AG04449 (cell line): Measurements from ENCODE around the gene CASP8AP2.
"Not testable (repeated sequence)": the region's sequence is repeated elsewhere in the genome, so short reads cannot be mapped to it uniquely, and the experiment has no call there.

Experiments used
- CTCF ChIA-PET: fragments of 350-600 bp; formaldehyde crosslinking; extraction: SDS; loops from one replicate; lab custom pipeline; 2021; ENCODE audit warnings: antibody characterized with exemption; lab: Yijun Ruan, JAX
- POLR2A ChIA-PET: fragments of 400-600, 350-600 bp; formaldehyde crosslinking; extraction: SDS; loops from one replicate; lab custom pipeline; 2020; ENCODE audit warnings: antibody characterized with exemption, inconsistent platforms; lab: Yijun Ruan, JAX
- DNase-seq: peaks from one replicate; pipeline ENCODE4 v3.0.0-alpha.2; 2010; ENCODE audit warnings: low read depth, low spot score
- H3K4me3 ChIP-seq: 2 replicates; pipeline ENCODE4 v1.5.1; 2011; ENCODE audit warnings: low read depth, mild to moderate bottlenecking, control low read depth, low read length
- TF ChIP-seq, protein P1 (sequence below): IDR thresholded peaks from one replicate; pipeline ENCODE4 v1.5.1; 2011; ENCODE audit warnings: mild to moderate bottlenecking, moderate library complexity, low read length, control low read depth, inconsistent platforms; ENCODE audit not compliant: insufficient read depth; ENCODE audit errors: missing control alignments

The CASP8AP2 gene

DNA sequence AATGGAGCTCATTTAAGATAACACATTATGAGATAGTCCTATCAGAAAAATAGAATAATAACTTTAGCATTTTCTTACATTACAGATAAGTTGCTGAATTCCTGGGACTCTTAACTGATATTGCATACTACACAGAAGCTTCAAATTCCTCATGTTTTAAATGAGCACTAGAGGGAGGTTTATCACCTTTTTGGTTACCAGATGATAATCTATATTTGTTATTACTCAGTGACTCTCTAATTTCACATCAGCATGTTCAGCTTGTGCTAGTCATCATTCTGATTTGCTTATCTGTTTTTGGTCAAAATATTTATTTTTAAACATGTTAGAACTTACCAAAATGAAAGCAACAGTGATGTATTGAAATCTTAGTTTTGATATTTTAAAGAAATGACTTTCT is 44.0 kb downstream of the CASP8AP2 start:
- TF ChIP-seq, protein P1, sequence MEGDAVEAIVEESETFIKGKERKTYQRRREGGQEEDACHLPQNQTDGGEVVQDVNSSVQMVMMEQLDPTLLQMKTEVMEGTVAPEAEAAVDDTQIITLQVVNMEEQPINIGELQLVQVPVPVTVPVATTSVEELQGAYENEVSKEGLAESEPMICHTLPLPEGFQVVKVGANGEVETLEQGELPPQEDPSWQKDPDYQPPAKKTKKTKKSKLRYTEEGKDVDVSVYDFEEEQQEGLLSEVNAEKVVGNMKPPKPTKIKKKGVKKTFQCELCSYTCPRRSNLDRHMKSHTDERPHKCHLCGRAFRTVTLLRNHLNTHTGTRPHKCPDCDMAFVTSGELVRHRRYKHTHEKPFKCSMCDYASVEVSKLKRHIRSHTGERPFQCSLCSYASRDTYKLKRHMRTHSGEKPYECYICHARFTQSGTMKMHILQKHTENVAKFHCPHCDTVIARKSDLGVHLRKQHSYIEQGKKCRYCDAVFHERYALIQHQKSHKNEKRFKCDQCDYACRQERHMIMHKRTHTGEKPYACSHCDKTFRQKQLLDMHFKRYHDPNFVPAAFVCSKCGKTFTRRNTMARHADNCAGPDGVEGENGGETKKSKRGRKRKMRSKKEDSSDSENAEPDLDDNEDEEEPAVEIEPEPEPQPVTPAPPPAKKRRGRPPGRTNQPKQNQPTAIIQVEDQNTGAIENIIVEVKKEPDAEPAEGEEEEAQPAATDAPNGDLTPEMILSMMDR, result no peak
- DNase-seq, result no peak
- no peak overlapping the region for H3K4me3 ChIP-seq
- POLR2A ChIA-PET, result no interaction called here
- CTCF ChIA-PET, result no interaction called here

DNA sequence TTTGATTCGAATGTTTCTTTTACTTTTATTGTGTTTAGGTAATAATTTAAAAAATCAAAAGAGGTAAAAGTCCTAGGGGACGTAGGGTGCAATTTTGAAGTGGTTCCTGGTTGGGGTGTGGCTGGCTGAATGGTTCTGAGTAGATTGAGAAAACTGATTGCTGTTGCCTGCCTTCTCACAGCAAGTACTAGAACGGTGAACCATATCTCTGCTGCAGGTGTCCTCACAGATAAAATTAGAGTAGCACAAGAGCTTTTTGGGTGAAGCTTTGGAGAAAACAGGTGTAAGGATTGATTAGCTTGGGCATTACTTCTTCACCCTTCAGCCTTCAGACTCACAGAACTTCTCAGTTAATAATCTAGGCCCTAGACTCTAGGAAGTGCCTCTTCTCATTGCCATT is 44.8 kb downstream of the CASP8AP2 start:
- DNase-seq, result no peak
- TF ChIP-seq, protein P1, result no peak
- no peak overlapping the region for H3K4me3 ChIP-seq
- POLR2A ChIA-PET, result no interaction called here
- CTCF ChIA-PET, result no interaction called here

DNA sequence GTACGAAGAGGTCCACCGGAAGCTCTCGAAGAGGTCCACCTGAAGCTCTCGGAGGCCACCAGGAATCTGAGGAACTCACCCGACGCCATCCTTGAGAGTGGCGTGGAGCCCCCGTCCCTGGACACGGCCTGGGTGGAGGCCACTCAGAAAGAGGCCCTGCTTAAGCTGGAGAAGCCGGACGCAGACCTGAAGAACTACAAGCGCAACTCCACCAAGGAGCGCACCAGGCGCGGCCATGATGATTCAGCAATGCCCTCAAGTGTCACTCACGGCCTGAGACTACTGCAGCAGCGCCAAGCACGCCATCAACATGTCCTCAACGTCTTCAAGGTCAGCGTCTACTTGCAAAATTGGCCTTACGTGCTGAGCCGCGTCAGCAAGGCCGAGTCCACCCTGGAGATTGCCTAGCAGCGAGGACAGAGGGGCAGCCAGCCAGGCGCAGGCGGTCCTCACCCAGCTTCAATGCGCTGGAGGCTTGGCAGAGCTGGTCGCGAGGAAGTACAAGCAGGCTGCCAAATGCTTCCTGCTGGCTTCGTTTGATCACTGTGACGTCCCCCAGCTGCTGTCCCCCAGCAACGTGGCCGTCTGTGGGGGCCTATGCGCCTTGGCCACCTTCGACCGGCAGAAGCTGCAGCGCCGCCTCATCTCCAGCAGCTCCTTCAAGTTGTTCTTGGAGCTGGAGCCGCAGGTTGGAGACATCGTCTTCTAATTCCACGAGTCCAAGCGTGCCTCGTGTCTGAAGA is 56.9 kb downstream of the CASP8AP2 start:
- ChIA-PET CTCF (no interaction called here), POLR2A (no interaction called here)
- DNase-seq, result no peak

DNA sequence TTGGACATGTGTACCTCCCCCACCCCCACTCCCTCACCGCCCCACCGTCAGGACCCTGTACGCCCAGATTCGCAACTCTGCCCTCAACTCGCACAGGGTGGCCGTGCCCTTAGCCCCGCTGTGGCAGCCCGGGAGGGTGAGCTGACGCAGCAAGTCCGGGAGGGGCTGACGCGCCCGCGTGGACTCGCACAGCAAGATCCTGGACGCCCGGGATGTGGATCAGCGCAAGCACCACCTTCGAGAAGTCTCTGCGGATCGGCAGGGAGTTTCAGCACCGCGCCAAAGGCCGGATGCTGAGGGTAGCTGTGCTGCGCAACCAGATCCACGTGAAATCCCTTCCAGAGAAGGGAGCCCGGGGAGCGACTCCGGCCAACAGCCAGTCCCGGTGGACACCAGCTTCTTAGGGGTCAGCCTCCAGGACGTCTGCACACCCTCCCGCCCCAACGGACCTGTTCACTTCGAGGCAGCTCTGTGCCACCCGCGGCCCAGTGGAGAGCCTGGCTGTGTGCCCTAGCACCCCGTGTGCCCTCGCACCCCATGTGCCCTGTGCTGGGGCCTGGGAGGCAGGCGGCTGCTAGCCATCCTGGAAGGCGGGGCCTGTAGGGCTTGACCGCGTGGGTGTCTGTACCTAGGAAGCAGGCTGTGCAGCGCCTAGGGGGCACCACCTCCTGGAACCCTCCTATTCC is 57.9 kb downstream of the CASP8AP2 start:
- no peak overlapping the region for H3K4me3 ChIP-seq
- ChIA-PET CTCF (no interaction called here), POLR2A (no interaction called here)
- DNase-seq, result no peak
- TF ChIP-seq, protein P1, result no peak

More for the DNA sequence above, 56.9 kb downstream of the CASP8AP2 start:
- H3K4me3 ChIP-seq, result no peak overlapping the region
- TF ChIP-seq, protein P1, result no peak

DNA sequence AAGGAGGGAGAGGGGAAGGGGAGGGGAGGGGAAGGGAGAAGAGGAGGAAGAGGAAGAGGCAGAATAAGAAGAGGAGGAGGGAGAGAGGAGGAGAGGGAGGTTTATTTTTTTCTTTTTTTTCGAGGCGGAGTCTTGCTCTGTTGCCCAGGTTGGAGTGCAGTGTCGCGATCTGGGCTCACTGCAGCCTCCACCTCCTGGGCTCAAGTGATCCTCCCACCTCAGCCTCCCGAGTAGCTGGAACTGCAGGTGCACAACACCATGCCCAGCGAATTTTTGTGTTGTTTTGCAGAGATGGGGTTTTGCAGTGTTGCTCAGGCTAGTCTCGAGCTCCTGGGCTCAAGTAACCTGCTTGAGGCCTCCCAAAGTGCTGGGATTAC is 58.4 kb downstream of the CASP8AP2 start:
- ChIA-PET CTCF (no interaction called here), POLR2A (no interaction called here)
- TF ChIP-seq, protein P1, result no peak
- H3K4me3 ChIP-seq, result no peak overlapping the region
- no peak for DNase-seq

DNA sequence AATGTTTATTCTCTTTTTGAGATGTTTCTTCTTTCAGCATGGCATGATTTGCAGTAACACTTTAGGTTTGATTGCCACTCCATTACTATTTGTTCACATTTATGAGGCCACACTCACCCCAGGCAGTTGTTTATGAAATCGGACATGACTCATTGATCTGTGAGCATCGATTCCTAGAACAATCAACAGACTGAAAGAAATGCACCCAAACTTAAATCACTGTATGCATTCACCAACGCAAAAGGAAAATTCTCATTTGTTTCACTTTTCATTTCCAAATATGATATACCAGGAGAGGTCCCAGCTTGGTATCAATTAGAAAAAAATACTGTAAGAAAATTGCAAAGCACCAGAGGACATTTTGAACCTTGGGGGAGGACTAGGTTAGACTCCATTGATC is 59.2 kb downstream of the CASP8AP2 start:
- ChIA-PET POLR2A (no interaction called here), CTCF (no interaction called here)
- TF ChIP-seq, protein P1, result no peak
- no peak overlapping the region for H3K4me3 ChIP-seq
- DNase-seq, result no peak

DNA sequence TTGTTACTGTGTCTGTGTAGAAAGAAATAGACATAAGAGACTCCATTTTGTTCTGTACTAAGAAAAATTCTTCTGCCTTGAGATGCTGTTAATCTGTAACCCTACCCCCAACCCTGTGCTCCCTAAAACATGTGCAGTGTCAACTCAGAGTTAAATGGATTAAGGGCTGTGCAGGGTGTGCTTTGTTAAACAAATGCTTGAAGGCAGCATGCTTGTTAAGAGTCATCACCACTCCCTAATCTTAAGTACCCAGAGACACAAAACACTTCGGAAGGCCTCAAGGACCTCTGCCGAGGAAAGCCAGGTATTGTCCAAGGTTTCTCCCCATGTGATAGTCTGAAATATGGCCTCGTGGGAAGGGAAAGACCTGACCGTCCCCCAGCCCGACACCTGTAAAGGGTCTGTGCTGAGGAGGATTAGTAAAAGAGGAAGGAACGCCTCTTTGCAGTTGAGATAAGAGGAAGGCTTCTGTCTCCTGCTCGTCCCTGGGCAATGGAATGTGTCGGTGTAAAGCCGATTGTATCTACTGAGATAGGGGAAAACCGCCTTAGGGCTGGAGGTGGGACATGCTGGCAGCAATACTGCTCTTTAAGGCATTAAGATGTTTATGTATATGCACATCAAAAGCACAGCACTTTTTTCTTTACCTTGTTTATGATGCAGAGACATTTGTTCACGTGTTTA is 61.3 kb downstream of the CASP8AP2 start:
- DNase-seq, H3K4me3 ChIP-seq, CTCF ChIA-PET: not testable (repeated sequence)
- POLR2A ChIA-PET, result interaction anchor here (0.6 kb wide), 1 partner anchor 36 kb away, joined by 3 read pairs; no protein-coding TSS in a partner anchor

DNA sequence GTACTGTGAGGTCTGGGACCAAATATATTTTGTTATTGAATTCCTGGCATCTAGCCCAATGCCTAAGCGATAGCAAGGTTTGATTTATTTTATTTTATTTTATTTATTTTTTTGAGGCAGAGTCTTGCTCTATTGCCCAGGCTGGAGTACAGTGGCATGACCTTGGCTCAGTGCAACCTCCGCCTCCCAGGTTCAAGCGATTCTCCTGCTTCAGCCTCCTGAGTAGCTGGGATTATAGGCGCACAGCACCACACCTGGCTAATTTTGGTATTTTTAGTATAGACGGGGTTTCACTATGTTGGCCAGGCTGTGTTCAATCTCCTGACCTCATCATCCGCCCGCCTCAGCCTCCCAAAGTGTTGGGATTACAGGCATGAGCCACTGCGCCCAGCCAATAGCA is 62.9 kb downstream of the CASP8AP2 start:
- H3K4me3 ChIP-seq, POLR2A ChIA-PET, CTCF ChIA-PET, DNase-seq: not testable (repeated sequence)
